Breast epithelium (tissue), 4 donors: ENCODE results near the gene NELL2. TPM values are rescaled to one million over a fixed set of nuclear protein-coding genes. Genes with fewer than 3 reads are reported as not detected.

Experiments
- DNase-seq, 2 donors: peaks; one replicate each; pipeline ENCODE4 v3.0.0-alpha.2; 2019; ENCODE audit warnings: low spot score in 2 of 2
- H3K27ac ChIP-seq, 2 donors: fragments of 200-600 bp; sonication (generic) in 1 of 2; one replicate each; pipeline ENCODE4 v1.5.1; 2016 to 2019; ENCODE audit warnings: mild to moderate bottlenecking in 1 of 2
- H3K27me3 ChIP-seq, 2 donors: fragments of 200-600 bp; sonication (generic) in 1 of 2; one replicate each; pipeline versions ENCODE4 v1.5.1 to v1.6.0; 2017 to 2019; ENCODE audit warnings: control low read depth in 1 of 2, mild to moderate bottlenecking in 1 of 2
- H3K36me3 ChIP-seq: fragments of 200-600 bp; one replicate; pipeline ENCODE4 v1.5.1; 2019
- H3K4me1 ChIP-seq, 2 donors: fragments of 200-600 bp; sonication (generic); one replicate each; pipeline ENCODE4 v1.5.1; 2016 to 2019; ENCODE audit warnings: control low read depth in 1 of 2
- H3K4me3 ChIP-seq, 3 donors: fragments of 200-600 bp; sonication (generic); 1 replicate in 2 of 3; 2 replicates in 1 of 3; pipeline ENCODE4 v1.5.1; 2016 to 2019; ENCODE audit warnings: mild to moderate bottlenecking in 3 of 3, moderate library complexity in 2 of 3
- H3K9me3 ChIP-seq, 2 donors: fragments of 200-600 bp; sonication (generic) in 1 of 2; one replicate each; pipeline ENCODE4 v1.5.1; 2016 to 2019; ENCODE audit warnings: control low read depth in 1 of 2
- CTCF ChIP-seq, 3 donors: fragments of 450-650 bp; IDR thresholded peaks; one replicate each; pipeline ENCODE4 v1.5.1; 2016 to 2017; ENCODE audit warnings: antibody characterized with exemption in 3 of 3, mild to moderate bottlenecking in 3 of 3, moderate library complexity in 3 of 3
- POLR2A ChIP-seq: fragments of 450-650 bp; IDR thresholded peaks from one replicate; pipeline ENCODE4 v1.6.1; 2016; ENCODE audit warnings: antibody characterized with exemption, mild to moderate bottlenecking, moderate library complexity
- POLR2AphosphoS5 ChIP-seq, 3 donors: sonication (generic); formaldehyde crosslinking; IDR thresholded peaks; one replicate each; pipeline ENCODE4 v1.6.1; 2017; ENCODE audit warnings: antibody characterized with exemption in 3 of 3
- intact Hi-C: fragments of 100-400 bp; cut with DNase I; formaldehyde crosslinking; loops from one replicate; pipeline ENCODE4 v1.15.1; 2023; ENCODE audit warnings: low total_unique reads
- total RNA-seq, 3 donors: library from RNA; depleted of rRNA; stranded (reverse); fragments of >200 nt; gene quantifications; one replicate each; pipeline ENCODE4 v1.1.0, GENCODE V29; 2016

The NELL2 gene
- total RNA-seq, 3 donors from 2014 or later, result 4.9 to 10.1 (median 9.9) TPM

- no peaks in the 10 kb centered on the region for H3K4me1 ChIP-seq
- no peak overlapping the region for H3K27ac ChIP-seq
- H3K9me3 ChIP-seq, result peaks cover 0 to 4% of the 10 kb centered on the region in 2 donors
- no peaks in the 10 kb centered on the region for H3K36me3 ChIP-seq
- TF ChIP-seq CTCF (IDR thresholded peaks at IDR 0.05), result no peak
- no peak for TF ChIP-seq POLR2A
- no peak for TF ChIP-seq POLR2AphosphoS5 (IDR thresholded peaks at IDR 0.05)
- intact Hi-C loops, result no loop called here
- no peaks in the 10 kb centered on the region for H3K27me3 ChIP-seq
- no peak overlapping the region for H3K4me3 ChIP-seq
- no peak for DNase-seq
These were observed 368.7 kb downstream of the NELL2 start for GRCh38 chr12:44507461-44507860.

- intact Hi-C loops, result no loop called here
- H3K27ac ChIP-seq, result no peak overlapping the region
- DNase-seq, result no peak
- peaks cover 0 to 9% of the 10 kb centered on the region in 2 donors for H3K9me3 ChIP-seq
- no peaks in the 10 kb centered on the region for H3K4me1 ChIP-seq
- H3K27me3 ChIP-seq, result no peaks in the 10 kb centered on the region
- TF ChIP-seq POLR2A, result no peak
- TF ChIP-seq CTCF (IDR thresholded peaks at IDR 0.05), result no peak
- TF ChIP-seq POLR2AphosphoS5 (IDR thresholded peaks at IDR 0.05), result no peak
- no peaks in the 10 kb centered on the region for H3K36me3 ChIP-seq
- no peak overlapping the region for H3K4me3 ChIP-seq
These were observed 371.3 kb downstream of the NELL2 start for GRCh38 chr12:44504799-44505198.

- peaks cover 0 to 9% of the 10 kb centered on the region in 2 donors for H3K9me3 ChIP-seq
- no peak overlapping the region for H3K4me3 ChIP-seq
- intact Hi-C loops, result no loop called here
- H3K27ac ChIP-seq, result no peak overlapping the region
- TF ChIP-seq POLR2AphosphoS5 (IDR thresholded peaks at IDR 0.05) (no peak), POLR2A (no peak), CTCF (IDR thresholded peaks at IDR 0.05) (no peak)
- H3K27me3 ChIP-seq, result no peaks in the 10 kb centered on the region
- H3K36me3 ChIP-seq, result no peaks in the 10 kb centered on the region
- DNase-seq, result no peak
- H3K4me1 ChIP-seq, result no peaks in the 10 kb centered on the region
These were observed 372.8 kb downstream of the NELL2 start for GRCh38 chr12:44503329-44503728.

- intact Hi-C loops, result no loop called here
- Histone ChIP-seq H3K4me3 (no peak overlapping the region), H3K27ac (no peak overlapping the region), H3K4me1 (no peaks in the 10 kb centered on the region), H3K9me3 (peaks cover 0 to 9% of the 10 kb centered on the region in 2 donors), H3K36me3 (no peaks in the 10 kb centered on the region), H3K27me3 (no peaks in the 10 kb centered on the region)
- no peak for DNase-seq
- TF ChIP-seq CTCF (IDR thresholded peaks at IDR 0.05) (no peak), POLR2A (no peak), POLR2AphosphoS5 (IDR thresholded peaks at IDR 0.05) (no peak)
These were observed 373.4 kb downstream of the NELL2 start for GRCh38 chr12:44502681-44503080.

GRCh38 chr12:44500423-44500822 lies 375.7 kb downstream of the NELL2 start:
- H3K27me3 ChIP-seq, result no peaks in the 10 kb centered on the region
- intact Hi-C loops, result no loop called here
- no peak overlapping the region for H3K4me3 ChIP-seq
- no peak for DNase-seq
- H3K36me3 ChIP-seq, result no peaks in the 10 kb centered on the region
- TF ChIP-seq POLR2A (no peak), POLR2AphosphoS5 (IDR thresholded peaks at IDR 0.05) (no peak), CTCF (IDR thresholded peaks at IDR 0.05) (no peak)
- no peaks in the 10 kb centered on the region for H3K4me1 ChIP-seq
- peaks cover 0 to 9% of the 10 kb centered on the region in 2 donors for H3K9me3 ChIP-seq
- H3K27ac ChIP-seq, result no peak overlapping the region
